ENCODE measurements around the gene EIF4G3. TPM values are rescaled to one million over a fixed set of nuclear protein-coding genes. Genes with fewer than 3 reads are reported as not detected.
"Not testable (repeated sequence)": the region's sequence is repeated elsewhere in the genome, so short reads cannot be mapped to it uniquely, and the experiment has no call there.

The EIF4G3 gene
- total and polyA plus RNA-seq, 9 of the 15 experiments (the other 6 are each of a cell fraction or from before 2014, with no cell fraction given): 6.7 to 40.5 (median 32.1) TPM

GRCh38 chr1:21136344-21136743, 40.4 kb downstream of the EIF4G3 start:
- peak; percentile 6 for FAIRE-seq
- CTCF ChIA-PET (ENCODE audit: low intra/inter-chr PET ratio): interaction anchor here (0.6 kb wide), 1 partner anchor 215 kb away, joined by 4 read pairs; no protein-coding TSS in a partner anchor
- H3K36me3 ChIP-seq (ENCODE audit: control insufficient read depth, insufficient read depth, low read length); H3K9ac ChIP-seq (ENCODE audit: insufficient read depth in 1 of 2, low read depth in 2 of 2, low read length in 2 of 2); BruUV-seq (replicated peaks); H3K4me2 ChIP-seq (ENCODE audit: insufficient read depth, low read length); intact Hi-C loops (cut with micrococcal nuclease); ATAC-seq; H4K20me1 ChIP-seq (replicated peaks; ENCODE audit: control insufficient read depth, insufficient read depth, low read length); in situ Hi-C loops (cut with MboI); H3K4me3 ChIP-seq; H3K9me1 ChIP-seq (ENCODE audit: control insufficient read depth, insufficient read depth, low read length); DNase-seq (ENCODE audit: extremely low read depth in 1 of 4, low spot score in 3 of 4); H3K27ac ChIP-seq (ENCODE audit: extremely low read depth, low read depth, low read length); H3K79me2 ChIP-seq (ENCODE audit: control insufficient read depth, insufficient read depth, low read length); H3K27me3 ChIP-seq (ENCODE audit: control insufficient read depth in 2 of 2, insufficient read depth in 2 of 2, low read length in 2 of 2); H3K9me3 ChIP-seq (replicated peaks; ENCODE audit: control insufficient read depth, insufficient read depth, low read depth, low read length); H3K4me1 ChIP-seq (replicated peaks in 1 of 2; ENCODE audit: control insufficient read depth in 2 of 2, insufficient read depth in 2 of 2, low read length in 2 of 2); H2AFZ ChIP-seq (ENCODE audit: low read depth, low read length): not testable (repeated sequence)
- 98% methylated on average over 5 of the region's 5 CpGs for whole genome bisulfite sequencing (ENCODE audit: insufficient coverage, low coverage, missing lambda C conversion rate)
- TF ChIP-seq PRDM10 (IDR thresholded peaks at IDR 0.05; ENCODE audit: partially characterized antibody): peak; percentile 90
- POLR2A ChIA-PET: interaction anchor here (1.2 kb wide), 1 partner anchor 26 kb away, joined by 3 read pairs; no protein-coding TSS in a partner anchor

Measured in K562 (cell line).